ENCODE measurements around the gene TCP10L. TPM values are rescaled to one million over a fixed set of nuclear protein-coding genes. Genes with fewer than 3 reads are reported as not detected.
"Not testable (repeated sequence)": the region's sequence is repeated elsewhere in the genome, so short reads cannot be mapped to it uniquely, and the experiment has no call there.

TCP10L gene
- total RNA-seq, 2 donors from 2014 or later = 0.74 to 1.2 TPM

DNA sequence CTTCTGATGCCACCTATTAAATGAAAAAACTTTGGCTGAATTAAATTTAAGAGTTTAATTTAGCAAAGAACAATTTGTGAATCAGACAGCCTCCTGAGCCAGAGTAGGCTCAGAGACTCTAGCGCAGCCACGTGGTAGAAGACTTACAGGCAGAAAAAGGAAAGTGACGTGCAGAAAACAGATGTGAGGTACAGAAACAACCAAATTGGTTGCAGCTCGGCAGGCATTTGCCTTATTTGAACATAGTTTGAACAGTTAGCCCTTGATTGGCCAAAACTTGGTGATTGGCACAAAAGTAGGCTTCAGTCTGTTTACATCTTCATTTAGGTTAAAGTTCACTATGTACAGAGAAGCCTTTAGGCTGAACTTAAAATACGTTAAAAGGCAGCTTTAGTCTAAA lies 22.9 kb downstream of the TCP10L start:
- no peaks in the 10 kb centered on the region for H3K36me3 ChIP-seq
- H3K27me3 ChIP-seq = no peaks in the 10 kb centered on the region
- H3K27ac ChIP-seq = no peak overlapping the region
- DNase-seq = no peak
- no peak overlapping the region for H3K4me3 ChIP-seq
- no peaks in the 10 kb centered on the region for H3K4me1 ChIP-seq
- TF ChIP-seq, protein P1, sequence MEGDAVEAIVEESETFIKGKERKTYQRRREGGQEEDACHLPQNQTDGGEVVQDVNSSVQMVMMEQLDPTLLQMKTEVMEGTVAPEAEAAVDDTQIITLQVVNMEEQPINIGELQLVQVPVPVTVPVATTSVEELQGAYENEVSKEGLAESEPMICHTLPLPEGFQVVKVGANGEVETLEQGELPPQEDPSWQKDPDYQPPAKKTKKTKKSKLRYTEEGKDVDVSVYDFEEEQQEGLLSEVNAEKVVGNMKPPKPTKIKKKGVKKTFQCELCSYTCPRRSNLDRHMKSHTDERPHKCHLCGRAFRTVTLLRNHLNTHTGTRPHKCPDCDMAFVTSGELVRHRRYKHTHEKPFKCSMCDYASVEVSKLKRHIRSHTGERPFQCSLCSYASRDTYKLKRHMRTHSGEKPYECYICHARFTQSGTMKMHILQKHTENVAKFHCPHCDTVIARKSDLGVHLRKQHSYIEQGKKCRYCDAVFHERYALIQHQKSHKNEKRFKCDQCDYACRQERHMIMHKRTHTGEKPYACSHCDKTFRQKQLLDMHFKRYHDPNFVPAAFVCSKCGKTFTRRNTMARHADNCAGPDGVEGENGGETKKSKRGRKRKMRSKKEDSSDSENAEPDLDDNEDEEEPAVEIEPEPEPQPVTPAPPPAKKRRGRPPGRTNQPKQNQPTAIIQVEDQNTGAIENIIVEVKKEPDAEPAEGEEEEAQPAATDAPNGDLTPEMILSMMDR (IDR thresholded peaks at IDR 0.05) = no peak
- no peaks in the 10 kb centered on the region for H3K9me3 ChIP-seq
- H3K9ac ChIP-seq (ENCODE audit: low read depth in 2 of 2, low read length in 2 of 2) = no peak overlapping the region
- intact Hi-C loops (cut with DNase I) = no loop called here

DNA sequence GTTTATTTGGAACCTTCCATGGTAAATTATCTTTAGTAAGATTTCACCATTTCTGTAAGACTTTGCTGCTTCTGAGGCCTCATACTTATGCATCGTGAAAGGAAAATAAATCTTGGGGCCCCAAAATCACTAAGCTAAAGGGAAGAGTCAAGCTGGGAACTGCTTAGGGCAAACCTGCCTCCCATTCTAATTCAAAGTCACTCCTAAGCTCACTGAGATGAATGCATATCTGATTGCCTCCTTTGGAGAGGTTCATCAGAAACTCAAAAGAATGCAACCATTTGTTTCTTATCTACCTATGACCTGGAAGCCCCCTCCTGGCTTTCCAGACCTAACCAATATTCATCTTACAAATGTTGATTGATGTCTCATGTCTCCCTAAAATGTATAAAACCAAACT lies 23.8 kb downstream of the TCP10L start:
- H3K4me1 ChIP-seq; H3K27me3 ChIP-seq; H3K4me3 ChIP-seq; DNase-seq; H3K27ac ChIP-seq; intact Hi-C loops (cut with DNase I); H3K36me3 ChIP-seq; H3K9me3 ChIP-seq; H3K9ac ChIP-seq (ENCODE audit: low read depth in 2 of 2, low read length in 2 of 2): not testable (repeated sequence)

DNA sequence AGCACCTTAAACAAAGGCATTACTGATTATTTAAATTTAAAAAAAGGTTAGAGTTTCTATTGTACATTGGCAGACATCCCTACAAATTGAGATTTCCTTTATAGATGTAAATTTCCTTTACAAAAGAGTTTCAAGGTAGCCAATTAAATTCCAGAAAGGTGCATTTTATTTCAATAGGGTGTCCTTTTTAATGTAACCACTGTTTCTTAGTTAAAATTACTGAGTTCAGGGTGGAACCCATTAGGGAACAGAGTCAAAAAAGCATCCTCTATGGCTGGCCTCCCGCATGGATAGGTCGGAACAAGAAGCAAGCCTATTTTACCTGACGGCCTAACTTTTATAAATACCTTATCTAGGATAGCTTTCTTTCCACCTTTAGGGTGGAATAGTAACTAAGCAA lies 24.4 kb downstream of the TCP10L start:
- intact Hi-C loops (cut with DNase I) = no loop called here
- TF ChIP-seq, protein P1 (IDR thresholded peaks at IDR 0.05) = no peak
- Histone ChIP-seq H3K27ac (no peak overlapping the region), H3K36me3 (no peaks in the 10 kb centered on the region), H3K4me1 (no peaks in the 10 kb centered on the region), H3K9ac (ENCODE audit: low read depth in 2 of 2, low read length in 2 of 2) (no peak overlapping the region), H3K9me3 (no peaks in the 10 kb centered on the region), H3K27me3 (no peaks in the 10 kb centered on the region), H3K4me3 (no peak overlapping the region)
- DNase-seq = no peak

DNA sequence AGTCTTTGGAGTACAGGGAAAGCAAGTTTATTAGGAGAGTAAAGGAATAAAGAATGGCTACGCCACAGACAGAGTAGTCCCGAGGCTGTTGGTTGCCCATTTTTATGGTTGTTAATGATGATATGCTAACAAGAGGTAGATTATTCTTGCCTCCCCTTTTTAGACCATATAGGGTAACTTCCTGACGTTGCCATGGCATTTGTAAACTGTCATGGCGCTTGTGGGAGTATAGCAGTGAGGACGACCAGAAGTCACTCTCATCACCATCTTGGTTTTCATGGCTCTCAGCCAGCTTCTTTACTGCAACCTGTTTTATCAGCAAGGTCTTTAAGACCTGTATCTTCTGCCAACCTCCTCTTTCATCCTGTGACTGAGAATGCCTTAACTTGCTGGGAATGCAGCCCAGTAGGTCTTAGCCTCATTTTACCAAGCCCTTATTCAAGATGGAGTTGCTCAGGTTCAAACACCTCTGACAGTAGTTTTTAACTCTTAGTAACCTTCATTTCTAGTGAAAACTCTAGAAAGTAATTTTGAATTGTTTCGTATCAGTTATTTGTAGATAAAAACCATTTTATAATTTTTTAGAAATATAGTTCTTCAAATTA lies 26.2 kb downstream of the TCP10L start:
- H3K9me3 ChIP-seq = no peaks in the 10 kb centered on the region
- DNase-seq = no peak

DNA sequence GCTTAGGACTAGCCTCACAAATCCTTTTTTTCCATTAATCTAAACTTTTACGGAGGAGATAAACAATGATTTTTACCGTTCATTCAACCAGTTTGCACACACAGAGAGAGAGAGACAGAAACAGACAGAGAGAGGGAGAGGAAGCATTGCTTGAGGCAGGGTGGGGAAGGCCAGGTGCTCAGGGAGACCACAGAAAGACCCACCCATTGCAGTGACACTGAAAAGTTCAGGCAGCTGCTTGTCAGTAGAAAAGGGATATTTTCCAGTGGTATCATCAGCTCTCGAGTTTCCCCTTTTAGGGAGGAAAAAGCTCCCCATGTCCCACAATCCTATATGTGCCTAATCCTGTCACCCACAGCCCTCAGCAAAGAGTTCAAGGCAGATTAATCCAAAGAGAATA lies 27.2 kb downstream of the TCP10L start:
- no peak overlapping the region for H3K4me3 ChIP-seq

More for the DNA sequence above, 26.2 kb downstream of the TCP10L start:
- Histone ChIP-seq H3K4me1 (no peaks in the 10 kb centered on the region), H3K27me3 (no peaks in the 10 kb centered on the region), H3K9ac (ENCODE audit: low read depth in 2 of 2, low read length in 2 of 2) (no peak overlapping the region), H3K36me3 (no peaks in the 10 kb centered on the region), H3K4me3 (no peak overlapping the region), H3K27ac (no peak overlapping the region)
- TF ChIP-seq, protein P1 (IDR thresholded peaks at IDR 0.05) = no peak
- intact Hi-C loops (cut with DNase I) = no loop called here

More for the DNA sequence above, 27.2 kb downstream of the TCP10L start:
- intact Hi-C loops (cut with DNase I) = no loop called here
- DNase-seq = no peak
- no peak overlapping the region for H3K27ac ChIP-seq
- no peaks in the 10 kb centered on the region for H3K4me1 ChIP-seq
- no peaks in the 10 kb centered on the region for H3K36me3 ChIP-seq
- no peak overlapping the region for H3K9ac ChIP-seq (ENCODE audit: low read depth in 2 of 2, low read length in 2 of 2)
- TF ChIP-seq, protein P1 (IDR thresholded peaks at IDR 0.05) = no peak
- no peaks in the 10 kb centered on the region for H3K9me3 ChIP-seq
- H3K27me3 ChIP-seq = no peaks in the 10 kb centered on the region

Measured in colonic mucosa (tissue), 4 donors.